ENCODE data around the gene ZC3H7B. TPM values are rescaled to one million over a fixed set of nuclear protein-coding genes. Genes with fewer than 3 reads are reported as not detected.

Gene ZC3H7B
- total and polyA plus RNA-seq, 7 donors: 12.0 to 34.1 (median 32.0) TPM

- no peak for TF ChIP-seq CTCF (IDR thresholded peaks at IDR 0.05)
- Histone ChIP-seq H3K36me3 (ENCODE audit: insufficient read depth in 1 of 2, low read depth in 1 of 2) (peaks cover 0 to 39% of the 10 kb centered on the region in 2 donors), H3K27me3 (ENCODE audit: insufficient read depth in 3 of 3, low read length in 2 of 3) (no peaks in the 10 kb centered on the region), H3K27ac (no peak overlapping the region), H3K9me3 (no peaks in the 10 kb centered on the region), H3K4me1 (peaks cover 9% of the 10 kb centered on the region), H3K4me3 (no peak overlapping the region)
- ATAC-seq (no peak), DNase-seq (no peak)
- 88 to 91% (median 90%) methylated on average over 16 of the region's 16 CpGs for WGBS, 3 donors
- intact Hi-C loops (cut with DNase I): loop anchor here in 1 of 2 donors (10.0 kb wide), 1 partner anchor 204 kb away; no protein-coding TSS in a partner anchor
Observed at GRCh38 chr22:41320416-41321240, 19.3 kb downstream of the ZC3H7B start.

DNA sequence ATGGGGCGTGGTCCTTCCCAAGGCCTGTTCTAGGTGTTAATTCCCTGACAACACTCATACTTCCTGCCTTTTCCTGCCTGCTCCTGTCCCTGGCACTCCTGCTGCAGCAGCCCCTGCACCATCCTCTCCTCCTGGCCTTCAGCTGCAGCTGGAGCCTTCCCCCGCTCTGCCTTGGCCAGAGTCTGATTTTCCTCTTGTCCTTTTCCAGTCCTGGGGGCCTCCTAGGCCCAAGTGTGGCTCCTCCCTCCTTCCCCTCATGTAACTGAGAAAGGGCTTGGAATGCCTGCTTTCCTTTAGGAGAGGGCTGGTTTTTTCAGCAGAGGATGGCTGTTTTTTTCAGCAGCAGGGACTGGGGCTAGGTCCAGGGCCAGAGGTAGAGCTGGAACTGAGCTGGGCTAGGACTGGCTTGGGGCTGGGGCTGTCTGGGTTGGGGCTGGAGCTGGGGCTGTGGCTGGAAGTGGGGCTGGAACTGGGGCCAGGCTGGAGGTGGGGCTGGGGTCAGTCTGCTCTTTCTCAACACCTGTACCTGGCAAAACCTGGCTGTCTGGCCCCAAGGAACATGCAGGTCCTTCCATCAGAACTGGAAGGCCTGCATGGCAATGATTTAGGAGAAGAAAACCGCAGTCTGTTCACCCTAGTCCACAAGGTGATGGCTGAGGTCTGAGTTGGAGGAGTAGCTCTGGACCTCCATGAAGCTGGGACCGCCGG, 23.6 kb downstream of the ZC3H7B start:
- H3K9me3 ChIP-seq: no peaks in the 10 kb centered on the region
- intact Hi-C loops (cut with DNase I): loop anchor here in 1 of 2 donors (10.0 kb wide), 1 partner anchor 200 kb away; no protein-coding TSS in a partner anchor
- ATAC-seq: no peak
- H3K27me3 ChIP-seq (ENCODE audit: insufficient read depth in 3 of 3, low read length in 2 of 3): no peaks in the 10 kb centered on the region
- no peak for DNase-seq
- TF ChIP-seq CTCF (IDR thresholded peaks at IDR 0.05): no peak
- peaks cover 8% of the 10 kb centered on the region for H3K4me1 ChIP-seq
- peak overlapping the region; percentile 16 for H3K27ac ChIP-seq
- H3K4me3 ChIP-seq: no peak overlapping the region
- peaks cover 0 to 71% of the 10 kb centered on the region in 2 donors for H3K36me3 ChIP-seq (ENCODE audit: insufficient read depth in 1 of 2, low read depth in 1 of 2)
- WGBS, 3 donors: 89 to 95% (median 91%) methylated on average over 5 of the region's 5 CpGs

DNA sequence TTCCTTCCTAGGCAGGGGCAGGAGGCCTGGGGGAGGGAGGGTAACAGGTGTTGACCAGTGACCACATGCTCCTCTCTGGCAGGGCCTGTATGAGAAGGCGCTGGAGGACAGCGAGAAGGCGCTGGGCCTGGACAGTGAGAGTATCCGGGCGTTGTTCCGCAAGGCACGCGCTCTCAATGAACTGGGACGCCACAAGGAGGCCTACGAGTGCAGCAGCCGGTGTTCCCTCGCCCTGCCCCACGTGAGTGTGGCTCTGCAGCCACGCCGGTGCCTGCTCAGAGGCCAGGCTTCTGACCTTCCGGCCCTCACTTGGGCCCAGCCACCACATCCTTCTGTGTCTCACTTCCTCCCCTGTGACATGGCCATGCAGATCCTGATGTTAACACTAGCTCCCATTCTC, 25.8 kb downstream of the ZC3H7B start:
- Histone ChIP-seq H3K27me3 (ENCODE audit: insufficient read depth in 3 of 3, low read length in 2 of 3) (no peaks in the 10 kb centered on the region), H3K36me3 (ENCODE audit: insufficient read depth in 1 of 2, low read depth in 1 of 2) (peaks cover 0 to 75% of the 10 kb centered on the region in 2 donors), H3K9me3 (no peaks in the 10 kb centered on the region), H3K4me3 (no peak overlapping the region), H3K27ac (peak overlapping the region; percentile 92), H3K4me1 (peaks cover 8% of the 10 kb centered on the region)
- intact Hi-C loops (cut with DNase I): loop anchor here in 1 of 2 donors (1.0 to 10.0 kb wide), 2 partner anchors 40 to 198 kb away; no protein-coding TSS in a partner anchor
- ATAC-seq: peak; percentile 94 to 97 (median 96)
- 16 to 46% (median 31%) methylated on average over 16 of the region's 16 CpGs for WGBS, 3 donors
- peak; percentile 38 for TF ChIP-seq CTCF (IDR thresholded peaks at IDR 0.05)
- DNase-seq: peak; percentile 68 to 95

DNA sequence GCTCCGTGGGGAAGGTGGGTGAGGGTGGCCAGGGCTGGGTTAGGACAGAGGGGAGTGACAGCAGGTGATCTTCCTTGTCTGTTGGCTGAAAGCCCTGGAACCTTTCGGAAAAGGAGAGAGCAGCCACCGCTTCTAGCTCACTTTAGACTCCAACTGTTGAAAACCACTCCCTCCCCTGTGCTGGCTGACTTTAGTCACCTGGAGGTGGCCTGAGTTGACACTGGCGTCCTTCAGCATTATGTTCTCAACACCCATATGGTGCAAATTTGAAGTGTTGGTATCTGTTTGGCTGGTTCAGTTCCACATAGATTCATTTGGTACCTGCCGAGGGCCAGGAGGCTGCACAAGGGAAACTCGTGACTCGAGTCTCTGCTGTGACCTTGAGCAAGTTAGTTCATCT, 28.8 kb downstream of the ZC3H7B start:
- Histone ChIP-seq H3K27ac (no peak overlapping the region), H3K4me1 (peaks cover 12% of the 10 kb centered on the region)

More for the DNA sequence above, 28.8 kb downstream of the ZC3H7B start:
- Histone ChIP-seq H3K4me3 (no peak overlapping the region), H3K36me3 (ENCODE audit: insufficient read depth in 1 of 2, low read depth in 1 of 2) (peaks cover 0 to 85% of the 10 kb centered on the region in 2 donors), H3K9me3 (no peaks in the 10 kb centered on the region), H3K27me3 (ENCODE audit: insufficient read depth in 3 of 3, low read length in 2 of 3) (no peaks in the 10 kb centered on the region)
- WGBS, 3 donors: 92 to 96% (median 93%) methylated on average over 7 of the region's 7 CpGs
- intact Hi-C loops (cut with DNase I): no loop called here
- ATAC-seq: no peak
- no peak for DNase-seq
- TF ChIP-seq CTCF (IDR thresholded peaks at IDR 0.05): no peak

Data from psoas muscle (tissue), 8 donors.